A549 (cell line): ENCODE results near the gene EYA2. TPM values are rescaled to one million over a fixed set of nuclear protein-coding genes. Genes with fewer than 3 reads are reported as not detected.

Experiments
- ATAC-seq, 2 experiments: fragments of 200-7000 bp in 1 of 2; fragments of >200 bp in 1 of 2; cut with Nextera tagmentation in 1 of 2; cut with Tn5 transposase in 1 of 2; 3 replicates each; pipeline versions ENCODE4 v1.8.0 to v1.9.1; 2018 to 2020; ENCODE audit warnings: mild to moderate bottlenecking in 1 of 2, moderate library complexity in 1 of 2
- CTCF ChIA-PET: fragments of 300-600 bp; sonication (Branson Sonifier 250); formaldehyde crosslinking; extraction: SDS; loops from one replicate; lab custom pipeline; 2021; ENCODE audit warnings: antibody characterized with exemption, inconsistent platforms; lab: Yijun Ruan, JAX
- POLR2A ChIA-PET: fragments of 350-600 bp; formaldehyde crosslinking; extraction: SDS; loops from one replicate; lab custom pipeline; 2021; ENCODE audit warnings: antibody characterized with exemption, inconsistent platforms; lab: Yijun Ruan, JAX
- DNase-seq, 2 experiments: peaks; one replicate each; pipeline versions ENCODE4 v3.0.0 to v3.0.0-alpha.2; 2011 to 2016; ENCODE audit warnings: low read depth in 1 of 2, low spot score in 1 of 2
- FAIRE-seq: peaks from 2 replicates; lab custom pipeline; 2011; peaks lifted over from hg19 to GRCh38; lab: Jason Lieb, UNC
- H3K27ac ChIP-seq, 2 experiments: fragments of >200 bp; sonication (Bioruptor Twin); formaldehyde crosslinking; 3 replicates each; pipeline ENCODE4 v1.5.1; 2016 to 2017
- H3K4me1 ChIP-seq: fragments of >200 bp; sonication (Bioruptor Twin); formaldehyde crosslinking; 3 replicates; pipeline ENCODE4 v1.6.1; 2016
- H3K4me2 ChIP-seq: fragments of >200 bp; sonication (Bioruptor Twin); formaldehyde crosslinking; 3 replicates; pipeline ENCODE4 v1.6.1; 2016
- H3K4me3 ChIP-seq: fragments of >200 bp; sonication (Bioruptor Twin); formaldehyde crosslinking; 3 replicates; pipeline ENCODE4 v1.5.1; 2016
- H3K9me3 ChIP-seq: fragments of >200 bp; sonication (Bioruptor Twin); formaldehyde crosslinking; 3 replicates; pipeline ENCODE4 v1.6.1; 2016
- BHLHE40 ChIP-seq: IDR thresholded peaks from 2 replicates; pipeline ENCODE4 v1.6.1; 2012; ENCODE audit warnings: low read depth, low read length, inconsistent platforms
- CBX8 ChIP-seq: fragments of 200-600 bp; sonication (generic); IDR thresholded peaks from 2 replicates; pipeline ENCODE4 v1.6.1; 2016
- CHD2 ChIP-seq: fragments of 150-350 bp; IDR thresholded peaks from 2 replicates; pipeline ENCODE4 v1.6.1; 2014; ENCODE audit warnings: low read length; ENCODE audit not compliant: partially characterized antibody
- CTCF ChIP-seq: fragments of >200 bp; sonication (Bioruptor Twin); formaldehyde crosslinking; IDR thresholded peaks from 3 replicates; pipeline ENCODE4 v1.5.1; 2016
- EHF ChIP-seq: fragments of 250-450 bp; sonication (Bioruptor Pico); IDR thresholded peaks from 2 replicates; pipeline ENCODE4 v1.5.0; 2020; ENCODE audit warnings: mild to moderate bottlenecking
- ESRRA ChIP-seq: fragments of 150-350 bp; IDR thresholded peaks from 2 replicates; pipeline ENCODE4 v1.6.1; 2014; ENCODE audit warnings: mild to moderate bottlenecking, low read length, borderline replicate concordance
- HDAC2 ChIP-seq: fragments of 200-600 bp; sonication (generic); IDR thresholded peaks from 2 replicates; pipeline ENCODE4 v1.6.1; 2016
- HES2 ChIP-seq: fragments of >200 bp; sonication (Bioruptor Twin); formaldehyde crosslinking; IDR thresholded peaks from 2 replicates; pipeline ENCODE4 v1.6.1; 2016
- HEYL ChIP-seq: fragments of 250-450 bp; sonication (Bioruptor Pico); IDR thresholded peaks from 2 replicates; pipeline ENCODE4 v1.8.0; 2021; ENCODE audit warnings: mild to moderate bottlenecking, moderate library complexity
- HOXA7 ChIP-seq: fragments of 250-450 bp; sonication (Bioruptor Pico); IDR thresholded peaks from 2 replicates; pipeline ENCODE4 v1.5.0; 2020; ENCODE audit warnings: mild to moderate bottlenecking, moderate library complexity
- HOXB13 ChIP-seq: fragments of 250-450 bp; sonication (Bioruptor Pico); IDR thresholded peaks from 2 replicates; pipeline ENCODE4 v1.5.0; 2020; ENCODE audit warnings: low read depth, mild to moderate bottlenecking, moderate library complexity
- HOXB5 ChIP-seq: fragments of 250-450 bp; sonication (Bioruptor Pico); IDR thresholded peaks from 2 replicates; pipeline ENCODE4 v1.5.0; 2020; ENCODE audit warnings: mild to moderate bottlenecking, moderate library complexity
- JUNB ChIP-seq: fragments of >200 bp; sonication (Bioruptor Twin); formaldehyde crosslinking; IDR thresholded peaks from 2 replicates; pipeline ENCODE4 v1.6.1; 2016
- KDM1A ChIP-seq: fragments of 200-600 bp; sonication (generic); IDR thresholded peaks from 2 replicates; pipeline ENCODE4 v1.6.1; 2016; ENCODE audit warnings: low read depth, mild to moderate bottlenecking
- MAZ ChIP-seq: fragments of 150-350 bp; IDR thresholded peaks from 2 replicates; pipeline ENCODE4 v1.6.1; 2014; ENCODE audit warnings: antibody characterized with exemption, low read depth, low read length, borderline replicate concordance
- MYC ChIP-seq: IDR thresholded peaks from 2 replicates; pipeline ENCODE4 v1.6.1; 2012; ENCODE audit warnings: mild to moderate bottlenecking, inconsistent platforms, low read length, improper control_type of control experiment, borderline replicate concordance
- NFE2L2 ChIP-seq: fragments of 150-350 bp; conservative IDR thresholded peaks from 2 replicates; pipeline ENCODE4 v1.6.1; 2014; ENCODE audit warnings: low read length
- NR3C1 ChIP-seq: fragments of >200 bp; sonication (Bioruptor Twin); formaldehyde crosslinking; IDR thresholded peaks from 3 replicates; pipeline ENCODE4 v1.6.1; 2017
- PHF8 ChIP-seq: fragments of 200-600 bp; sonication (generic); IDR thresholded peaks from 2 replicates; pipeline ENCODE4 v1.6.1; 2016; ENCODE audit warnings: low read depth, mild to moderate bottlenecking, antibody characterized with exemption, moderate library complexity, borderline replicate concordance
- POLR2A ChIP-seq: IDR thresholded peaks from 2 replicates; pipeline ENCODE4 v1.6.1; 2012; ENCODE audit warnings: mild to moderate bottlenecking, low read length
- RAD21 ChIP-seq, 2 experiments: fragments of >200 bp in 1 of 2; sonication (Bioruptor Twin) in 1 of 2; formaldehyde crosslinking in 1 of 2; IDR thresholded peaks in 1 of 2; conservative IDR thresholded peaks in 1 of 2; 2 replicates in 1 of 2; 3 replicates in 1 of 2; pipeline ENCODE4 v1.6.1; 2012 to 2018; ENCODE audit warnings: inconsistent platforms in 1 of 2
- RCOR1 ChIP-seq: fragments of 150-350 bp; IDR thresholded peaks from 2 replicates; pipeline ENCODE4 v1.6.1; 2014; ENCODE audit warnings: antibody characterized with exemption, low read length, low read depth
- SMC3 ChIP-seq: fragments of >200 bp; sonication (Bioruptor Twin); formaldehyde crosslinking; IDR thresholded peaks from 3 replicates; pipeline ENCODE4 v1.6.1; 2018; ENCODE audit warnings: inconsistent platforms
- SREBF2 ChIP-seq: fragments of 450-650 bp; IDR thresholded peaks from 2 replicates; pipeline ENCODE4 v1.6.1; 2014; ENCODE audit warnings: mild to moderate bottlenecking, moderate library complexity
- TFCP2L1 ChIP-seq: fragments of 250-450 bp; sonication (Bioruptor Pico); IDR thresholded peaks from 2 replicates; pipeline ENCODE4 v1.5.0; 2021; ENCODE audit warnings: mild to moderate bottlenecking
- TP53 ChIP-seq: fragments of 250-450 bp; sonication (Bioruptor Pico); IDR thresholded peaks from 2 replicates; pipeline ENCODE4 v1.5.0; 2021; ENCODE audit warnings: mild to moderate bottlenecking, moderate library complexity
- ZFP36 ChIP-seq: fragments of 450-650 bp; IDR thresholded peaks from 2 replicates; pipeline ENCODE4 v1.6.1; 2014; ENCODE audit warnings: borderline replicate concordance; ENCODE audit not compliant: partially characterized antibody
- ZNF302 ChIP-seq: fragments of 250-450 bp; sonication (Bioruptor Pico); IDR thresholded peaks from 2 replicates; pipeline ENCODE4 v1.9.0; 2021; ENCODE audit warnings: inconsistent platforms, mild to moderate bottlenecking, moderate library complexity
- WGBS: methylation state at CpG from one replicate; pipeline ENCODE4 v1.1.6; 2017; ENCODE audit errors: missing lambda C conversion rate; 5-methylcytosine and 5-hydroxymethylcytosine counted together
- polyA plus RNA-seq, 4 experiments: library from polyadenylated mRNA; depleted of rRNA in 3 of 4; stranded (reverse); fragments of >200 nt; fragmentation: RNase III in 1 of 4; extraction: RNeasy Plus Mini Kit Qiagen cat#74134 plus additional on column Dnase treatment in 1 of 4; gene quantifications; 2 replicates in 3 of 4; 3 replicates in 1 of 4; pipeline ENCODE4 v1.2.3, GENCODE V29; 2011 to 2017
- TF ChIP-seq, protein P1 (sequence below): fragments of 250-450 bp; sonication (Bioruptor Pico); IDR thresholded peaks from 2 replicates; pipeline ENCODE4 v1.5.0; 2020; ENCODE audit warnings: low read depth, mild to moderate bottlenecking, moderate library complexity
- TF ChIP-seq, protein P2 (sequence below): IDR thresholded peaks from 2 replicates; pipeline ENCODE4 v1.6.1; 2012; ENCODE audit warnings: low read depth, borderline replicate concordance

EYA2 gene
- polyA plus RNA-seq, 2 of the 4 experiments (the other 2 are of a cell fraction): 4.5 to 4.6 TPM

GRCh38 chr20:46913329-46914044 lies 18.8 kb downstream of the EYA2 start:
- POLR2A ChIA-PET: no interaction called here
- CTCF ChIA-PET: no interaction called here
- WGBS: 70% methylated on average over 5 of the region's 5 CpGs
- ATAC-seq (no peak), FAIRE-seq (no peak), DNase-seq (no peak)
- H3K4me2 ChIP-seq: no peak overlapping the region
- H3K4me3 ChIP-seq: no peak overlapping the region
- H3K4me1 ChIP-seq: peaks cover 6% of the 10 kb centered on the region; the same call in 1 of the 3 replicates
- H3K9me3 ChIP-seq: no peaks in the 10 kb centered on the region
- TF ChIP-seq SMC3: no peak
- TF ChIP-seq TFCP2L1 (CRISPR knock-in tag): no peak
- no peak for TF ChIP-seq EHF (CRISPR knock-in tag)
- TF ChIP-seq ZFP36: no peak
- TF ChIP-seq, all 56 proteins: peak for 0
- no peak overlapping the region for H3K27ac ChIP-seq

DNA sequence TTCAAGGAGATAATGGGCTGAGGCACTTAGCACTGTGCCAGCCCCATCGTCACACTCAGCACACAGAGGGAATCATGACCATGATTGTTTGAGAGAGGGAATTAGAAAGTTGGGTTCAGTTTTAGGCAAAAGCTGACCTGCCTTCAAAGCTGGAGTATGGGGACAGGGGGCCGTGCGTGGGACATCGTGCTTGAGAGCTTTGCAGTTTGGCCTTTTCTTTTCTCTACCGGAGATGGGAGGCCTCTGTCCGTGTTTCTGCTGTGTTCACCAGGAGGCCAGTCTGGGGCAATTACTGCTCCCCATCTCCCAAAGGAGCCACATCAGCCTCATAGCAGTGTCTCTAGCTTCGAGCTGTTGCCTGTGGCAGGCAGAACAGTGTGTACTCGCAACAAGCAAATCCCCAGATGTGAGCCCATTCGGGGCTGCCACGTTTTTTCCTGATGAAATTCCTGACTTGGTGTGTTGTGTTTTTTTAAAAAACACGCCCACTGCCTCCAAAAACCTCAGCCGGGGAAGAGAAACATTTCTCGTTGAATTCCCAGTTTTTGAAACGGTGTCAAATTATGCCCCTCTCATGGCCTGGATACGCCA lies 20.2 kb downstream of the EYA2 start:
- H3K27ac ChIP-seq: no peak overlapping the region
- TF ChIP-seq CTCF: no peak
- no peak for TF ChIP-seq HES2
- TF ChIP-seq POLR2A: no peak
- no peak for TF ChIP-seq HDAC2
- TF ChIP-seq ZNF302 (CRISPR knock-in tag): no peak
- no peak for TF ChIP-seq TP53 (CRISPR knock-in tag)
- no peak for TF ChIP-seq RCOR1
- TF ChIP-seq NR3C1: no peak
- no peak for TF ChIP-seq KDM1A
- TF ChIP-seq HEYL (CRISPR knock-in tag): no peak
- no peak for TF ChIP-seq MYC
- TF ChIP-seq SMC3: no peak
- FAIRE-seq: no peak
- DNase-seq: no peak
- H3K4me1 ChIP-seq: peaks cover 6% of the 10 kb centered on the region; the same call in 1 of the 3 replicates
- no peaks in the 10 kb centered on the region for H3K9me3 ChIP-seq
- ChIA-PET CTCF (interaction anchor here (1.0 to 1.1 kb wide), 2 partner anchors 14 to 83 kb away, joined by 3 to 4 read pairs; no protein-coding TSS in a partner anchor), POLR2A (no interaction called here)
- no peak overlapping the region for H3K4me2 ChIP-seq
- WGBS: 85% methylated on average over 15 of the region's 15 CpGs
- no peak overlapping the region for H3K4me3 ChIP-seq
- ATAC-seq: no peak

DNA sequence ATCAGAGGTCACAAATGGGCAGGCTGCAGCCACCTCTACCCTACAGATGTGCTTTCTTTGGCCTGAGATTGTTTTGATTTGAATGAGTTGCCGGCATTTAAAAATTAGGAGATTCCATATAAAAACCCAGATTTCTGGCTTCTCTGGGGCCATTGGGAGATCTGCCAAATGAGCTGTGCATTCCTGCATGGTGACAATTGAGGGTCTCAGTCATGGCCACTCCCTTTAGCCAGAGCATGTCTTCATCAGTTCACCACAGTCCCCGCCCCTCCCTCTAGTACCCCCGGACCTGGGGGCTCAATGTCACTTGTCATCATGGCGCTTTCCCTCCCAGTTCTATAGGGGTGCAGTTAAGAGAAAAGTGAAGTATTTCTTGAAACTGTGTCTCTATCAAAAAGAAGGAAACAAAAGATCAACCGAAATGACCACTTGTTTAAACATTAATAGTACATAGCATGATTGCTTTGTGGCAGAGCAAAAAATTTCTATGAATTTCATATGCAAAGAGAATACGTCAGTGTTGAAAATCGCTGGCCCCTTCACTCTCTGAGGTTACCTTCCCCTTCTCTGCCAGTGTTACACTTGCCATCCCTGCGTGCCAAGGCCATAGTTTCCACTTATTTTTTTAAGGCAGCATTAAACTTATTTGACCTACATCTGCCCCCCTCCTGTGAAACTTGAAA lies 21.1 kb downstream of the EYA2 start:
- no peak overlapping the region for H3K4me2 ChIP-seq
- H3K4me1 ChIP-seq: peaks cover 6% of the 10 kb centered on the region; the same call in 1 of the 3 replicates
- FAIRE-seq (no peak), ATAC-seq (no peak), DNase-seq (no peak)
- CTCF ChIA-PET: interaction anchor here (1.1 kb wide), 1 partner anchor 13 kb away, joined by 3 read pairs; no protein-coding TSS in a partner anchor
- no peak overlapping the region for H3K4me3 ChIP-seq
- TF ChIP-seq MAZ: no peak
- TF ChIP-seq HOXB5: no peak
- no peak for TF ChIP-seq ESRRA
- no peak for TF ChIP-seq SREBF2
- no peak for TF ChIP-seq PHF8
- no peak for TF ChIP-seq NFE2L2
- TF ChIP-seq CHD2: no peak
- TF ChIP-seq HES2: no peak
- no peak for TF ChIP-seq HDAC2
- no peak for TF ChIP-seq HOXA7
- TF ChIP-seq RAD21 (conservative IDR thresholded peaks at IDR 0.05 in 1 of 2, IDR thresholded peaks at IDR 0.05 in 1 of 2): no peak
- TF ChIP-seq, protein P1, sequence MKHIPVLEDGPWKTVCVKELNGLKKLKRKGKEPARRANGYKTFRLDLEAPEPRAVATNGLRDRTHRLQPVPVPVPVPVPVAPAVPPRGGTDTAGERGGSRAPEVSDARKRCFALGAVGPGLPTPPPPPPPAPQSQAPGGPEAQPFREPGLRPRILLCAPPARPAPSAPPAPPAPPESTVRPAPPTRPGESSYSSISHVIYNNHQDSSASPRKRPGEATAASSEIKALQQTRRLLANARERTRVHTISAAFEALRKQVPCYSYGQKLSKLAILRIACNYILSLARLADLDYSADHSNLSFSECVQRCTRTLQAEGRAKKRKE (CRISPR knock-in tag): no peak
- TF ChIP-seq, protein P2, sequence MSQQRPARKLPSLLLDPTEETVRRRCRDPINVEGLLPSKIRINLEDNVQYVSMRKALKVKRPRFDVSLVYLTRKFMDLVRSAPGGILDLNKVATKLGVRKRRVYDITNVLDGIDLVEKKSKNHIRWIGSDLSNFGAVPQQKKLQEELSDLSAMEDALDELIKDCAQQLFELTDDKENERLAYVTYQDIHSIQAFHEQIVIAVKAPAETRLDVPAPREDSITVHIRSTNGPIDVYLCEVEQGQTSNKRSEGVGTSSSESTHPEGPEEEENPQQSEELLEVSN: no peak
- TF ChIP-seq CBX8: no peak
- no peak for TF ChIP-seq BHLHE40
- no peak for TF ChIP-seq HOXB13 (CRISPR knock-in tag)
- no peak for TF ChIP-seq NR3C1
- TF ChIP-seq JUNB: no peak
- H3K27ac ChIP-seq: no peak overlapping the region
- 70% methylated on average over 8 of the region's 8 CpGs for WGBS
- POLR2A ChIA-PET: no interaction called here
- H3K9me3 ChIP-seq: no peaks in the 10 kb centered on the region
